ENCODE measurements around the gene UGT2B7.

GRCh38 chr4:69115851-69116213 lies 19.6 kb downstream of the UGT2B7 start:
- TF ChIP-seq CTCF (conservative IDR thresholded peaks at IDR 0.05; ENCODE audit: low read length) (no peak), EZH2phosphoT487 (IDR thresholded peaks at IDR 0.05; ENCODE audit: borderline replicate concordance, low read depth, low read length) (no peak)

Data from OCI-LY7 (cell line).